ENCODE data around the gene PTGER1.
"Not testable (repeated sequence)": the region's sequence is repeated elsewhere in the genome, so short reads cannot be mapped to it uniquely, and the experiment has no call there.

PTGER1 gene

GRCh38 chr19:14510311-14511228 is 35.4 kb upstream of the PTGER1 start:
- H3K4me1 Mint-ChIP-seq (ENCODE audit: low read depth): peaks cover 61% of the 10 kb centered on the region
- H3K9me3 Mint-ChIP-seq: no peaks in the 10 kb centered on the region
- peaks cover 33% of the 10 kb centered on the region for H3K36me3 Mint-ChIP-seq (ENCODE audit: low read depth)
- no peaks in the 10 kb centered on the region for H3K27me3 Mint-ChIP-seq
- H3K27ac Mint-ChIP-seq: peak overlapping the region; percentile 66
- H3K4me3 Mint-ChIP-seq: no peak overlapping the region
- no peak for DNase-seq

GRCh38 chr19:14507704-14508542 is 32.8 kb upstream of the PTGER1 start:
- DNase-seq: no peak
- no peak overlapping the region for H3K4me3 Mint-ChIP-seq
- H3K36me3 Mint-ChIP-seq (ENCODE audit: low read depth): peaks cover 6% of the 10 kb centered on the region
- H3K9me3 Mint-ChIP-seq: no peaks in the 10 kb centered on the region
- H3K27me3 Mint-ChIP-seq: no peaks in the 10 kb centered on the region
- peak overlapping the region; percentile 87 for H3K27ac Mint-ChIP-seq
- peaks cover 62% of the 10 kb centered on the region for H3K4me1 Mint-ChIP-seq (ENCODE audit: low read depth)

- H3K4me1 Mint-ChIP-seq (ENCODE audit: low read depth): peaks cover 52% of the 10 kb centered on the region
Measured at GRCh38 chr19:14505488-14506239, 30.5 kb upstream of the PTGER1 start.

GRCh38 chr19:14504575-14504974 is 29.4 kb upstream of the PTGER1 start:
- peaks cover 47% of the 10 kb centered on the region for H3K4me1 Mint-ChIP-seq (ENCODE audit: low read depth)
- not testable (repeated sequence) for DNase-seq; H3K27me3 Mint-ChIP-seq; H3K4me3 Mint-ChIP-seq; H3K36me3 Mint-ChIP-seq (ENCODE audit: low read depth); H3K9me3 Mint-ChIP-seq; H3K27ac Mint-ChIP-seq

More at GRCh38 chr19:14505488-14506239, 30.5 kb upstream of the PTGER1 start:
- Mint-ChIP-seq H3K27ac (peak overlapping the region; percentile 28), H3K4me3 (no peak overlapping the region), H3K9me3 (no peaks in the 10 kb centered on the region), H3K36me3 (ENCODE audit: low read depth) (no peaks in the 10 kb centered on the region), H3K27me3 (no peaks in the 10 kb centered on the region)
- DNase-seq: peak; percentile 82

- DNase-seq: no peak
- Mint-ChIP-seq H3K36me3 (ENCODE audit: low read depth) (no peaks in the 10 kb centered on the region), H3K27ac (no peak overlapping the region), H3K27me3 (no peaks in the 10 kb centered on the region), H3K4me3 (no peak overlapping the region), H3K4me1 (ENCODE audit: low read depth) (peaks cover 40% of the 10 kb centered on the region), H3K9me3 (no peaks in the 10 kb centered on the region)
Measured at GRCh38 chr19:14503285-14503684, 28.1 kb upstream of the PTGER1 start.

GRCh38 chr19:14502334-14503092 is 27.4 kb upstream of the PTGER1 start:
- no peak for DNase-seq
- Mint-ChIP-seq H3K36me3 (ENCODE audit: low read depth) (no peaks in the 10 kb centered on the region), H3K9me3 (no peaks in the 10 kb centered on the region), H3K4me1 (ENCODE audit: low read depth) (peaks cover 35% of the 10 kb centered on the region), H3K4me3 (no peak overlapping the region), H3K27ac (no peak overlapping the region), H3K27me3 (no peaks in the 10 kb centered on the region)

- peak overlapping the region; percentile 85 for H3K27ac Mint-ChIP-seq
- no peaks in the 10 kb centered on the region for H3K27me3 Mint-ChIP-seq
- DNase-seq: no peak
- H3K9me3 Mint-ChIP-seq: no peaks in the 10 kb centered on the region
- H3K4me1 Mint-ChIP-seq (ENCODE audit: low read depth): peaks cover 24% of the 10 kb centered on the region
- no peak overlapping the region for H3K4me3 Mint-ChIP-seq
- H3K36me3 Mint-ChIP-seq (ENCODE audit: low read depth): peaks cover 6% of the 10 kb centered on the region
Measured at GRCh38 chr19:14497228-14497921, 22.2 kb upstream of the PTGER1 start.

GRCh38 chr19:14496834-14497227 is 21.7 kb upstream of the PTGER1 start:
- Mint-ChIP-seq H3K36me3 (ENCODE audit: low read depth) (peaks cover 6% of the 10 kb centered on the region), H3K27ac (peak overlapping the region; percentile 85), H3K27me3 (no peaks in the 10 kb centered on the region), H3K4me1 (ENCODE audit: low read depth) (peaks cover 24% of the 10 kb centered on the region), H3K9me3 (no peaks in the 10 kb centered on the region), H3K4me3 (peak overlapping the region; percentile 80)
- DNase-seq: no peak

GRCh38 chr19:14496029-14496833 is 21.1 kb upstream of the PTGER1 start, which contains the start of gene GIPC1:
TSS of gene GIPC1 (minus strand) at chr19:14496127. CDS start at chr19:14482976, 13,151 bp downstream.
- Mint-ChIP-seq H3K27ac (peak within 1 kb of the TSS; percentile 87), H3K36me3 (ENCODE audit: low read depth) (peaks cover 10% of the 10 kb centered on the region)

GRCh38 chr19:14495672-14496028 is 20.5 kb upstream of the PTGER1 start:
- Mint-ChIP-seq H3K9me3 (no peaks in the 10 kb centered on the region), H3K27ac (peak overlapping the region; percentile 87), H3K4me1 (ENCODE audit: low read depth) (peaks cover 24% of the 10 kb centered on the region), H3K27me3 (no peaks in the 10 kb centered on the region), H3K36me3 (ENCODE audit: low read depth) (peaks cover 10% of the 10 kb centered on the region), H3K4me3 (peak overlapping the region; percentile 80)
- DNase-seq: peak; percentile 38

More at GRCh38 chr19:14496029-14496833, 21.1 kb upstream of the PTGER1 start, which contains the start of gene GIPC1:
- Mint-ChIP-seq H3K4me1 (ENCODE audit: low read depth) (peaks cover 24% of the 10 kb centered on the region), H3K27me3 (no peaks in the 10 kb centered on the region), H3K9me3 (no peaks in the 10 kb centered on the region), H3K4me3 (peak within 1 kb of the TSS; percentile 80)
- peak; percentile 90 for DNase-seq

GRCh38 chr19:14494910-14495671 is 19.9 kb upstream of the PTGER1 start:
- no peak for DNase-seq
- Mint-ChIP-seq H3K27me3 (no peaks in the 10 kb centered on the region), H3K27ac (peak overlapping the region; percentile 87), H3K4me3 (peak overlapping the region; percentile 80), H3K36me3 (ENCODE audit: low read depth) (peaks cover 12% of the 10 kb centered on the region), H3K4me1 (ENCODE audit: low read depth) (peaks cover 24% of the 10 kb centered on the region), H3K9me3 (no peaks in the 10 kb centered on the region)

- DNase-seq: no peak
- H3K27me3 Mint-ChIP-seq: no peaks in the 10 kb centered on the region
- peak overlapping the region; percentile 80 for H3K4me3 Mint-ChIP-seq
- H3K4me1 Mint-ChIP-seq (ENCODE audit: low read depth): peaks cover 24% of the 10 kb centered on the region
- no peaks in the 10 kb centered on the region for H3K9me3 Mint-ChIP-seq
- H3K36me3 Mint-ChIP-seq (ENCODE audit: low read depth): peaks cover 19% of the 10 kb centered on the region
- H3K27ac Mint-ChIP-seq: peak overlapping the region; percentile 80
Measured at GRCh38 chr19:14494411-14494810, 19.3 kb upstream of the PTGER1 start.

Data from activated T-cell treated with anti-CD3 and anti-CD28 coated beads, Interleukin-2, amount 50 U/mL, for 24 hours (primary cell).